Ascending aorta (tissue), 2 donors: ENCODE results near the gene ROPN1B. TPM values are rescaled to one million over a fixed set of nuclear protein-coding genes. Genes with fewer than 3 reads are reported as not detected.
"Not testable (repeated sequence)": the region's sequence is repeated elsewhere in the genome, so short reads cannot be mapped to it uniquely, and the experiment has no call there.

Source experiments
- DNase-seq, 2 donors: peaks; one replicate each; pipeline ENCODE4 v3.0.0-alpha.2; 2019; ENCODE audit warnings: low spot score in 2 of 2
- H3K27ac ChIP-seq, 2 donors: fragments of 200-600 bp; sonication (generic); one replicate each; pipeline ENCODE4 v1.5.1; 2016 to 2017; ENCODE audit warnings: mild to moderate bottlenecking in 1 of 2
- H3K27me3 ChIP-seq: fragments of 200-600 bp; sonication (generic); one replicate; pipeline ENCODE4 v1.5.1; 2017
- H3K36me3 ChIP-seq, 2 donors: fragments of 200-600 bp; sonication (generic); one replicate each; pipeline ENCODE4 v1.5.1; 2016
- H3K4me1 ChIP-seq, 2 donors: fragments of 200-600 bp; sonication (generic); one replicate each; pipeline ENCODE4 v1.5.1; 2016 to 2017; ENCODE audit warnings: mild to moderate bottlenecking in 1 of 2
- H3K4me3 ChIP-seq, 2 donors: fragments of 200-600 bp; sonication (generic); one replicate each; pipeline ENCODE4 v1.5.1; 2016 to 2017; ENCODE audit warnings: mild to moderate bottlenecking in 1 of 2
- H3K9me3 ChIP-seq, 2 donors: fragments of 200-600 bp; sonication (generic); one replicate each; pipeline ENCODE4 v1.5.1; 2016
- intact Hi-C: fragments of 100-400 bp; cut with DNase I; formaldehyde crosslinking; loops from one replicate; pipeline ENCODE4 v1.15.1; 2023
- total RNA-seq: library from RNA; depleted of rRNA; stranded (reverse); fragments of >200 nt; gene quantifications from one replicate; pipeline ENCODE4 v1.1.0, GENCODE V29; 2016
- TF ChIP-seq, protein P1 (sequence below), 3 experiments: fragments of 200-600 bp in 2 of 3; fragments of 450-650 bp in 1 of 3; sonication (generic) in 2 of 3; IDR thresholded peaks; one replicate each; pipeline ENCODE4 v1.5.1; 2016 to 2019; ENCODE audit warnings: antibody characterized with exemption in 3 of 3, mild to moderate bottlenecking in 1 of 3, moderate library complexity in 1 of 3

Gene ROPN1B
- total RNA-seq, 1 donor from 2014 or later = not detected

DNA sequence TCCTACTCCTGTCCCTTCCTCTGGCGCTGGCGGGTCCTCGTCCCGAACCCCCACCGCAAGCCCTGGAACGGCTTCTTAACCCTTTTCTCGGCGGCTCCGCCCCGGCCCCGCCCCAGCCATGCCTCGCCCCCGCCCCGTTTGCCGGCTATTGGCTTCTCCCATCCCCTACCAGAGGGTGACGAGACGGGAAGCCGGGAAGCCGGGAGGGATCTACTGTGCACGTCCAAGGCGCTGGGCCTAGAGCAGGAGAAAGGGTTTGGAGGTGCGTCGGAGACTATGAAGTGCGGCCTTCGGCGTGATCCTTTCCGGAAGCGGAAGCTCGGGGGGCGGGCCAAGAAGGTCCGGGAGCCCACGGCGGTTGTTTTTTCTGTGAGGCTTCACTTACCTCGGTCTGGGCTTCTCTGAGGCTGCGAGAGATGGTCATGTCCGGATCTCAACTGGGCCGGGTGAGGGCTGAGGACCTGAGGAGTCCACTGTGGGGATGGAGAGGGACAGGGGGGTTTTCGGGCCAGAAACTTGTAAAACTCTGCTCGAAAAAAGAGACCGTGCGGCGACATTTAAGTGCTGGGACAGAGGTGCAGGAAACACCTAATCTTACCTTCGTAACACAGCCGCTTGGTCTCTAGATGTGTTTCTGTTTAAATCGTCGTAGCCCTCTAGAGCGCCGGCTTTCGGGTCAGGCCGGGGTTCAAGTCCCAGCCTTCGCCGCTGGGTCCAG lies 21.4 kb downstream of the ROPN1B start:
- Histone ChIP-seq H3K36me3 (no peaks in the 10 kb centered on the region), H3K9me3 (peaks cover 0 to 3% of the 10 kb centered on the region in 2 donors), H3K27me3 (no peaks in the 10 kb centered on the region), H3K27ac (peak overlapping the region; percentile 83 to 86), H3K4me1 (peaks cover 0 to 7% of the 10 kb centered on the region in 2 donors), H3K4me3 (peak overlapping the region; percentile 65 to 82)
- DNase-seq = peak; percentile 66 to 96
- TF ChIP-seq, protein P1, sequence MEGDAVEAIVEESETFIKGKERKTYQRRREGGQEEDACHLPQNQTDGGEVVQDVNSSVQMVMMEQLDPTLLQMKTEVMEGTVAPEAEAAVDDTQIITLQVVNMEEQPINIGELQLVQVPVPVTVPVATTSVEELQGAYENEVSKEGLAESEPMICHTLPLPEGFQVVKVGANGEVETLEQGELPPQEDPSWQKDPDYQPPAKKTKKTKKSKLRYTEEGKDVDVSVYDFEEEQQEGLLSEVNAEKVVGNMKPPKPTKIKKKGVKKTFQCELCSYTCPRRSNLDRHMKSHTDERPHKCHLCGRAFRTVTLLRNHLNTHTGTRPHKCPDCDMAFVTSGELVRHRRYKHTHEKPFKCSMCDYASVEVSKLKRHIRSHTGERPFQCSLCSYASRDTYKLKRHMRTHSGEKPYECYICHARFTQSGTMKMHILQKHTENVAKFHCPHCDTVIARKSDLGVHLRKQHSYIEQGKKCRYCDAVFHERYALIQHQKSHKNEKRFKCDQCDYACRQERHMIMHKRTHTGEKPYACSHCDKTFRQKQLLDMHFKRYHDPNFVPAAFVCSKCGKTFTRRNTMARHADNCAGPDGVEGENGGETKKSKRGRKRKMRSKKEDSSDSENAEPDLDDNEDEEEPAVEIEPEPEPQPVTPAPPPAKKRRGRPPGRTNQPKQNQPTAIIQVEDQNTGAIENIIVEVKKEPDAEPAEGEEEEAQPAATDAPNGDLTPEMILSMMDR (IDR thresholded peaks at IDR 0.05) = no peak
- intact Hi-C loops = loop anchor here (2.0 to 5.0 kb wide), 2 partner anchors 18 to 92 kb away; partner anchors contain the start of gene SLC41A3

DNA sequence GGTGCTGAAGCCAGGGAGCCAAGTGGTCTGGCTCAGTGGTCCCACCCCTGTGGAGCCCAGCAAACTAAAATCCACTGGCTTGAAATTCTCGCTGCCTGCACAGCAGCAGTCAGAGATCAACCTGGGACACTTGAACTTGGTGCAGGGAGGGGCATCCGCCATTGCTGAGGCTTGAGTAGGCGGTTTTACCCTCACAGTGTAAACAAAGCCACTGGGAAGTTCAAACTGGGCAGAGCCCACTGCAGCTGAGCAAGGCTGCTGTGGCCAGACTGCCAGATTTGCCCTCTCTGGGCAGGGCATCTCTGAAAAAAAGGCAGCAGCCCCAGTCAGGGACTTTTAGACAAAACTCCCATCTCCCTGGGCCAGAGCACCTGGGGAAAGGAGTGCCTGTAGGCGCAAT lies 27.8 kb downstream of the ROPN1B start:
- H3K4me3 ChIP-seq, intact Hi-C loops, H3K4me1 ChIP-seq, DNase-seq, H3K27ac ChIP-seq, H3K36me3 ChIP-seq, H3K27me3 ChIP-seq: not testable (repeated sequence)
- peaks cover 7 to 38% of the 10 kb centered on the region in 2 donors for H3K9me3 ChIP-seq

DNA sequence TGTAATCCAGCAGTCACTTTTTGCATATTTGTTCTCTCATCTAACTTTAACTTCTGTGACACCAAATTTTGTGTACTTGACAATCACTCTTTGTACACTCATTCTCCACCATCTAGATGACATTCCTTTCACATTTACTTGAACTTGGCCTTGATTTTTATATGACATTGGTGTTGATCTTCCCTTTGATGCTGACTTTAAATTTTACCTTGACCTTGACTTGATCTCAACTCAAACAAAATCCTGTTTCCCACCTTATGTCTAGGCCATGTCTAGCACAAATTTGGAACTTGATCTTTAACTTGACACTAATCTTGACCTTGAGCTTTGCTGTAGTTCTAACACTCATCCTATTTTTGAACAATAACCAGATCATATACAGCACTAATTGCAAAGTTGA lies 33.2 kb downstream of the ROPN1B start:
- H3K4me3 ChIP-seq = no peak overlapping the region
- H3K27ac ChIP-seq = no peak overlapping the region
- TF ChIP-seq, protein P1 (IDR thresholded peaks at IDR 0.05) = no peak
- peaks cover 7 to 36% of the 10 kb centered on the region in 2 donors for H3K9me3 ChIP-seq
- intact Hi-C loops = no loop called here
- no peaks in the 10 kb centered on the region for H3K27me3 ChIP-seq
- no peaks in the 10 kb centered on the region for H3K4me1 ChIP-seq
- no peak for DNase-seq
- H3K36me3 ChIP-seq = peaks cover 8 to 21% of the 10 kb centered on the region in 2 donors

DNA sequence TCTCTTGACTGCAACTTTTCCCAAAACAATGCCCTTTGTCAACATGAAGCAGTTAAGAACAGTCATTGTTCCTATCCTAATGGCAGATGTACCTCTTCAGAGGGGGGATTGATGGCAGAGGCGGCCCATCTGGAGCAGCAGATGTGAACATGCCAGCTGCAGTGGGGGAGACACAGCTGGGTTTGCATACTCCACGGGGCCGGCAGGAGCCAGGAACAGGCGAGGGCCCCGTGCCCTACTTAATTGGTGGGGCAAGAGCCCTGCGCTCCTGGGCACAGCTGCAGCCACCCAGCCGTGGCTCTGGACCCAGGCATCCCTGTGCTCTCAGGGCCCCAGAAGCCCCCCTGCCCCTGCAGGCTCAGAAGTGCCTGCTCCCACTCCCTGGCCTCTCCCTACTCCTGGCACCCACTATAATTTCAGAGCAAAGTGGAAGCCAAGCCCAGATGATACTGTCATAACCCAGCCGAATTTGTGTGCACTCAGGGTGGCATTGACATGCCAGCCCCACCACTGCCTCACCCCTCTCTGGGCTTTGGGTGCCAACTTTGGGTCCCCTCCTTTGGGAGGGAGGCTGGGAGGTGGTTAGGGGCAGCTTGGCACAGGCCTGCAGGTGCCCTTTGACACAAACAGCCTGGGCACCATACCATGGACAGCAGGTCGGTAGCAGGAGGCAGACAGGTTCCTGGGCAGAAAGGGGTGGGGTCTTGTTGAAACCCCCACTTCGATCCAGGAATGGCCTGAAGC lies 34.6 kb downstream of the ROPN1B start:
- no peak for DNase-seq
- H3K4me3 ChIP-seq = no peak overlapping the region
- peaks cover 20 to 36% of the 10 kb centered on the region in 2 donors for H3K36me3 ChIP-seq
- TF ChIP-seq, protein P1 (IDR thresholded peaks at IDR 0.05) = no peak
- peaks cover 7 to 29% of the 10 kb centered on the region in 2 donors for H3K9me3 ChIP-seq
- H3K4me1 ChIP-seq = no peaks in the 10 kb centered on the region
- intact Hi-C loops = no loop called here
- H3K27me3 ChIP-seq = no peaks in the 10 kb centered on the region
- H3K27ac ChIP-seq = no peak overlapping the region

DNA sequence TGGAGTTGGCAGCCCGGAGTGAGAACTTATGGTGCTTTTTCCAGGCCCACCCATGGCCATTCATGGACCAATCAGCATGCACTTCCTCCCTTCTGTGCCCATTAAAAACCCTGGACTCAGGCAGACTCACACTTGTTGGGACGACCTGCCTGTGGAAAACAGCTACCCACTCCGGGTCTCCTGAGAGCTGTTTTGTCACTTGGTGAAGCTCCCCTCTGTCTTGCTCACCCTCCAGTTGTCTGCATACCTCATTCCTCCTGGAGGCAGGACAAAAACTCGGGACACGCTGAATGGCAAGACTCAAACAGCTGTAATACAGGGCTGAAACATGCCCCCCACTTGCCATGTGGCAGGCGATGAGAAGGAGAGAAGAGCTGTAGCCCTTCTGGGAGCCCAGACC lies 35.2 kb downstream of the ROPN1B start:
- Histone ChIP-seq H3K27me3 (no peaks in the 10 kb centered on the region), H3K27ac (no peak overlapping the region), H3K36me3 (peaks cover 22 to 42% of the 10 kb centered on the region in 2 donors), H3K4me3 (no peak overlapping the region), H3K4me1 (no peaks in the 10 kb centered on the region), H3K9me3 (peaks cover 7 to 25% of the 10 kb centered on the region in 2 donors)
- TF ChIP-seq, protein P1 (IDR thresholded peaks at IDR 0.05) = no peak
- intact Hi-C loops = no loop called here
- no peak for DNase-seq

DNA sequence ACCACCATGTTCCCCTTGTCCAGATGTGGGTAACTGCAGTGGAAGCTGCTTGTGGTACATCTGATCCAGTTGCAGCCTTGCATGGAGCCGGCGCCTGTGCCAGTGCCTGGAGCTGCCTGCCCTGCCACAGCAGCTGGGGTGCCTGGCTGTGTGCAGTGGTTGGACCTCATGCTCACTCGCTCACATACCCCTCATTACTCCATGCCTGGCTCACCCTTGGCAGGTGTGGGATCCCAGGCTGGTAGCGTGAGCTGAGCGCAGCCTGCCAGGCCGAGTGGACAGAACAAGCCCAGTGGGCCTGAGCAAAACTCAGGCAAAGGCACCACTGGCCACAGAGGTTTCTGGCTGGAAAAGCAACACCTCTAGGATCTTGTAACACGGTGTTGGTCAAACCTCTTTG lies 35.7 kb downstream of the ROPN1B start:
- Histone ChIP-seq H3K4me1 (no peaks in the 10 kb centered on the region), H3K36me3 (peaks cover 22 to 44% of the 10 kb centered on the region in 2 donors), H3K27me3 (no peaks in the 10 kb centered on the region), H3K27ac (no peak overlapping the region), H3K9me3 (peaks cover 4 to 22% of the 10 kb centered on the region in 2 donors), H3K4me3 (no peak overlapping the region)
- TF ChIP-seq, protein P1 (IDR thresholded peaks at IDR 0.05) = no peak
- no peak for DNase-seq
- intact Hi-C loops = no loop called here
